Astrocyte (in vitro differentiated cells and primary cell): ENCODE results near the gene HES7.

Experiments used
- CTCF ChIP-seq: IDR thresholded peaks from 2 replicates; pipeline ENCODE4 v1.5.1; 2011; ENCODE audit warnings: low read depth, mild to moderate bottlenecking, inconsistent platforms, low read length, moderate library complexity; ENCODE audit not compliant: insufficient read depth
- EZH2 ChIP-seq: IDR thresholded peaks from 2 replicates; pipeline ENCODE4 v1.6.1; 2012; ENCODE audit warnings: mild to moderate bottlenecking, low read length, inconsistent platforms; ENCODE audit not compliant: insufficient read depth

- TF ChIP-seq CTCF (no peak), EZH2 (no peak)
Observed at GRCh38 chr17:8071496-8071895, 52.4 kb downstream of the HES7 start.
